Activated B cell treated with CpG ODN at 0.5 μM for 24 hours (primary cell): ENCODE data around the gene GDF9. TPM values are rescaled to one million over a fixed set of nuclear protein-coding genes. Genes with fewer than 3 reads are reported as not detected.

Experiments
- ATAC-seq: fragments of 200-7000 bp; cut with Tn5 transposase; one replicate; pipeline ENCODE4 v1.10.0; 2021; ENCODE audit warnings: low read depth, mild to moderate bottlenecking, moderate library complexity
- CTCF ChIA-PET: fragments of 350-600 bp; sonication (Branson Sonifier 250); formaldehyde crosslinking; loops from one replicate; lab custom pipeline; 2021; ENCODE audit warnings: antibody characterized with exemption; lab: Charles Lee
- POLR2A ChIA-PET: fragments of 350-600 bp; sonication (Branson Sonifier 250); formaldehyde crosslinking; loops from one replicate; lab custom pipeline; 2021; ENCODE audit warnings: antibody characterized with exemption; lab: Charles Lee
- DNase-seq: peaks from one replicate; pipeline ENCODE4 v3.0.0; 2022
- H3K27ac Mint-ChIP-seq: one replicate; pipeline ENCODE4 v1.8.0; 2020; ENCODE audit warnings: mixed read lengths
- H3K27me3 Mint-ChIP-seq: one replicate; pipeline ENCODE4 v1.8.0; 2021; ENCODE audit warnings: mixed read lengths
- H3K36me3 Mint-ChIP-seq: one replicate; pipeline ENCODE4 v1.8.0; 2021; ENCODE audit warnings: low read depth, mixed read lengths
- H3K4me1 Mint-ChIP-seq: one replicate; pipeline ENCODE4 v1.8.0; 2021; ENCODE audit warnings: mixed read lengths
- H3K4me3 Mint-ChIP-seq: one replicate; pipeline ENCODE4 v1.8.0; 2020; ENCODE audit warnings: mild to moderate bottlenecking, mixed read lengths
- H3K9me3 Mint-ChIP-seq: one replicate; pipeline ENCODE4 v1.8.0; 2020; ENCODE audit warnings: mixed read lengths
- intact Hi-C: fragments of 100-400 bp; cut with micrococcal nuclease; formaldehyde crosslinking; loops from one replicate; pipeline ENCODE4 v1.15.1; 2024
- total RNA-seq: library from RNA; stranded (reverse); gene quantifications from 2 replicates; pipeline ENCODE4 v1.2.3, GENCODE V29; 2022
- TF ChIP-seq, protein P1 (sequence below): fragments of 200-600 bp; IDR thresholded peaks from one replicate; pipeline ENCODE4 v1.8.0; 2022; ENCODE audit warnings: antibody characterized with exemption, mild to moderate bottlenecking

The GDF9 gene
- total RNA-seq, 1 donor from 2014 or later: 0.29 TPM

DNA sequence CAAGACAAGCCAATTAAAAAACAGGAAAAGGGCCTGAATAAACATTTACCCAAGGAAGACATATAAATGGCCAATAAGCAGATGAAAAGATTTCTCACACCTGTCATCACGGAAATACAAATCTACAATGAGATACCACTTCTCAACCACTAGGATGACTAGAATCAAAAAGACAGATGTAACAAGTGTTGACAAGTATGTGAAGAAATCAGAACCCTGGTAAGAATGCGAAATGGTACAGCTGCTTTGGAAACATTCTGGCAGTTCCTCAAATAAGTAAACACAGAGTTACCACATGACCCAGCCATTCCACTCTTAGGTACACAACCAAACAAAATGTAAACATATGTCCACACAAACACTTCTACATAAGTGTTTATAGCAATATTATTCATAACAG is 39.7 kb upstream of the GDF9 start:
- POLR2A ChIA-PET: no interaction called here
- no peak overlapping the region for H3K4me3 Mint-ChIP-seq
- no peak overlapping the region for H3K27ac Mint-ChIP-seq
- TF ChIP-seq, protein P1, sequence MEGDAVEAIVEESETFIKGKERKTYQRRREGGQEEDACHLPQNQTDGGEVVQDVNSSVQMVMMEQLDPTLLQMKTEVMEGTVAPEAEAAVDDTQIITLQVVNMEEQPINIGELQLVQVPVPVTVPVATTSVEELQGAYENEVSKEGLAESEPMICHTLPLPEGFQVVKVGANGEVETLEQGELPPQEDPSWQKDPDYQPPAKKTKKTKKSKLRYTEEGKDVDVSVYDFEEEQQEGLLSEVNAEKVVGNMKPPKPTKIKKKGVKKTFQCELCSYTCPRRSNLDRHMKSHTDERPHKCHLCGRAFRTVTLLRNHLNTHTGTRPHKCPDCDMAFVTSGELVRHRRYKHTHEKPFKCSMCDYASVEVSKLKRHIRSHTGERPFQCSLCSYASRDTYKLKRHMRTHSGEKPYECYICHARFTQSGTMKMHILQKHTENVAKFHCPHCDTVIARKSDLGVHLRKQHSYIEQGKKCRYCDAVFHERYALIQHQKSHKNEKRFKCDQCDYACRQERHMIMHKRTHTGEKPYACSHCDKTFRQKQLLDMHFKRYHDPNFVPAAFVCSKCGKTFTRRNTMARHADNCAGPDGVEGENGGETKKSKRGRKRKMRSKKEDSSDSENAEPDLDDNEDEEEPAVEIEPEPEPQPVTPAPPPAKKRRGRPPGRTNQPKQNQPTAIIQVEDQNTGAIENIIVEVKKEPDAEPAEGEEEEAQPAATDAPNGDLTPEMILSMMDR: no peak
- ATAC-seq (no peak), DNase-seq (no peak)
- peaks cover 61% of the 10 kb centered on the region for H3K36me3 Mint-ChIP-seq
- CTCF ChIA-PET: no interaction called here
- peaks cover 14% of the 10 kb centered on the region for H3K4me1 Mint-ChIP-seq
- intact Hi-C loops: no loop called here
- no peaks in the 10 kb centered on the region for H3K9me3 Mint-ChIP-seq
- H3K27me3 Mint-ChIP-seq: no peaks in the 10 kb centered on the region

DNA sequence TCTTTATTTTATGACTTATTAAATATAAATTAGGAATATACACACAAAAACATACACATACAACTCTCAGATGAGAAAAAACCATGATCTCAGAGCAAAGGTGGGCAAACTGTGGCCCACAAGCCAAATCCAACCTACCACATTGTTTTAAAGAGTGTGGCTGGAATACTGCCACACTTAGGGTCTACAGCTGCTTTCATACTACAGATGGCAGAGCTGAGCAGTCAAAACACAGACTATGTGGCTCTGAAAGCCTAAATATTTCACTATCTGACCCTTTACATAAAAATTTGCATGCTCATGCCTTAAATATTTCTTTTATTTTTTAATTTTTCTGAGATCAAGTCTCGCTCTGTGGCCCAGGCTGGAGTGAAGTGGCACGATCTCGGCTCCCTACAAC is 35.5 kb upstream of the GDF9 start:
- ATAC-seq: no peak
- Mint-ChIP-seq H3K9me3 (no peaks in the 10 kb centered on the region), H3K4me1 (peaks cover 7% of the 10 kb centered on the region), H3K36me3 (peaks cover 68% of the 10 kb centered on the region), H3K27me3 (no peaks in the 10 kb centered on the region), H3K4me3 (no peak overlapping the region), H3K27ac (no peak overlapping the region)
- ChIA-PET POLR2A (no interaction called here), CTCF (no interaction called here)
- intact Hi-C loops: no loop called here
- TF ChIP-seq, protein P1: no peak
- no peak for DNase-seq

GRCh38 chr5:132901036-132901435 is 34.8 kb upstream of the GDF9 start:
- Mint-ChIP-seq H3K36me3 (peaks cover 75% of the 10 kb centered on the region), H3K27ac (no peak overlapping the region), H3K4me3 (no peak overlapping the region), H3K4me1 (peaks cover 7% of the 10 kb centered on the region), H3K9me3 (no peaks in the 10 kb centered on the region), H3K27me3 (no peaks in the 10 kb centered on the region)
- CTCF ChIA-PET: no interaction called here
- TF ChIP-seq, protein P1: no peak
- intact Hi-C loops: no loop called here
- POLR2A ChIA-PET: interaction anchor here (0.6 kb wide), 1 partner anchor 25 kb away, joined by 4 read pairs; no protein-coding TSS in a partner anchor
- DNase-seq (no peak), ATAC-seq (no peak)

GRCh38 chr5:132898094-132898493 is 31.8 kb upstream of the GDF9 start:
- TF ChIP-seq, protein P1: no peak
- DNase-seq (no peak), ATAC-seq (no peak)
- ChIA-PET CTCF (no interaction called here), POLR2A (no interaction called here)
- no peaks in the 10 kb centered on the region for H3K4me1 Mint-ChIP-seq
- intact Hi-C loops: no loop called here
- H3K27me3 Mint-ChIP-seq: no peaks in the 10 kb centered on the region
- peaks cover 74% of the 10 kb centered on the region for H3K36me3 Mint-ChIP-seq
- H3K4me3 Mint-ChIP-seq: no peak overlapping the region
- H3K9me3 Mint-ChIP-seq: no peaks in the 10 kb centered on the region
- no peak overlapping the region for H3K27ac Mint-ChIP-seq

DNA sequence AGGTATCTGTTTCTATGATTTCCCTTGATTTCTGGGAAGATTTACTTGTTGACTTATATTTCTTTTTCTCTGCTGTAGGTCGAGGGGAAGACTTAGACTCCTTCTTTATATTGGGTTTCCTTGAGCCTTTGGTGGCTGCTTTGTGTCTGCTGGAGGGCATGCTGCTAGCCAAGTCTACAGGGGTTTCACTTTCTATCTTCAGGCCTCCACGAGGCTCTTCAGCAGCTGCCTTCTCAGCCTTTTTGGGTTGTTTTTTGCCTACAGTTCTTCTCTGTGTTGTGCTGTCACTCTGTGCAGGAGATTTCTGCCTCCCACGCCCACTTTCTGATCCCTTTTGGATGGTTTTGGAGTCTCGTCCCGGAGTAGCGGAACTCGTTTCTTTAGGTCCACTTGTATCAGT is 30.4 kb upstream of the GDF9 start:
- Mint-ChIP-seq H3K9me3 (no peaks in the 10 kb centered on the region), H3K27ac (peak overlapping the region; percentile 31), H3K4me3 (no peak overlapping the region), H3K4me1 (no peaks in the 10 kb centered on the region), H3K27me3 (no peaks in the 10 kb centered on the region), H3K36me3 (peaks cover 78% of the 10 kb centered on the region)
- intact Hi-C loops: no loop called here
- ATAC-seq (no peak), DNase-seq (no peak)
- TF ChIP-seq, protein P1: no peak
- CTCF ChIA-PET: no interaction called here
- POLR2A ChIA-PET: no interaction called here
